Measurements from ENCODE around the gene DHRS1. TPM values are rescaled to one million over a fixed set of nuclear protein-coding genes. Genes with fewer than 3 reads are reported as not detected.

DHRS1 gene
- total and polyA plus RNA-seq, 9 of the 15 experiments (the other 6 are each of a cell fraction or from before 2014, with no cell fraction given) = 7.3 to 33.6 (median 13.3) TPM

DNA sequence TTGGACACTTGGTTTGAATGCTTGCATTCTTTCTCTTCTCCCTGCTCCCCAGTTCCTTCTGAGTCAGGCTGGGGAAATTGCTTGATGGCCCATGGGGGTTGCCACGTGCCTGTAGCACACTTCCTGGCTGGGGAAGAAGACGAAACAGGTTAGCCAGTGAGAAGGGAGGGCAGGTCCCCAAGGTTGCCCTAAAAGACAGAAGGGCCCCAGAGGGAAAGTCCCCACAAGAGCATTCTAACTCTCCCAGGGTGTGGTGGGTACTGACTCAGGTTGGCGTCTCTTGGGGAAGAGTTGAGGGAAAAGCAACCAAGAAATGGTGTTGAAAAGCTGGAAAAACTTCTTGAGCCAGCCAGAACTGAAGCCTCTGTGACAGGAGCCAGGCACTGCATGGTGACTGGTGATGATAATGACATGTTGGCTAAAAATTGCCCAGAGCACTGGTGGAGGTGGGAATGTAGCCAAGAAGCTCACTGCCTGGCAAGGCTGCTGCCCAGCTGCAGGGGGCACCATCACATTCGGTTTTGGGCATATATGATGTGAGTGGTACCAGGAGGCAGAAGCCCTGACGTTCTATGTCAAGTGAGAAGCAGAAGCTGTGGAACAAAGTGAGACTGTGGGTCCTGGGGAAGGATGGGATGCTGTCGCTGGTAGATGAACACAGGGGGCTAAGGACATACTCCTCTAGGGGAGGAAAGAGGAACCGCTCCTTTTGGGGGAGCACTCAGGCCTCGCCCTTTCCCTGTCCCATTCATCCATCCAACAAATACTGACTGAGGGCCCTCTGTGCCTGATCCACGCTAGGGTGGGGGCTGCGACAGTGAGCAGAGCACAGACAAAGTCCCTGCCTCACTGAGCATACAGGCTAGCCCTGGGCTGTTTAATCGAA is 20.0 kb downstream of the DHRS1 start:
- FAIRE-seq = no peak
- no peak overlapping the region for H3K4me2 ChIP-seq (ENCODE audit: insufficient read depth, low read length)
- peaks cover 6 to 9% of the 10 kb centered on the region in 2 experiments; a peak in 3 of 5 replicates for H3K4me1 ChIP-seq (replicated peaks in 1 of 2; ENCODE audit: control insufficient read depth in 2 of 2, insufficient read depth in 2 of 2, low read length in 2 of 2)
- no peak overlapping the region for H3K4me3 ChIP-seq
- no peaks in the 10 kb centered on the region for H3K27me3 ChIP-seq (ENCODE audit: control insufficient read depth in 2 of 2, insufficient read depth in 2 of 2, low read length in 2 of 2)
- no peak overlapping the region for H3K27ac ChIP-seq (ENCODE audit: extremely low read depth, low read depth, low read length)
- H3K9me1 ChIP-seq (ENCODE audit: control insufficient read depth, insufficient read depth, low read length) = peaks cover 2% of the 10 kb centered on the region
- ChIA-PET POLR2A (interaction anchor here (2.2 kb wide), 1 partner anchor 8 kb away, joined by 7 read pairs; the partner anchor contains the start of gene RABGGTA), CTCF (ENCODE audit: low intra/inter-chr PET ratio) (interaction anchor here (0.6 kb wide), 1 partner anchor 18 kb away, joined by 3 read pairs; no protein-coding TSS in a partner anchor)
- no peaks in the 10 kb centered on the region for H4K20me1 ChIP-seq (replicated peaks; ENCODE audit: control insufficient read depth, insufficient read depth, low read length)
- H3K36me3 ChIP-seq (ENCODE audit: control insufficient read depth, insufficient read depth, low read length) = no peaks in the 10 kb centered on the region; the same call in 2 of the 3 replicates
- no peak overlapping the region for H3K9ac ChIP-seq (ENCODE audit: insufficient read depth in 1 of 2, low read depth in 2 of 2, low read length in 2 of 2)
- intact Hi-C loops (cut with micrococcal nuclease) = no loop called here
- H3K79me2 ChIP-seq (ENCODE audit: control insufficient read depth, insufficient read depth, low read length) = no peaks in the 10 kb centered on the region
- TF ChIP-seq CCAR2 (IDR thresholded peaks at IDR 0.05; ENCODE audit: low read depth, low read length) (no peak), SMC3 (conservative IDR thresholded peaks at IDR 0.05; ENCODE audit: insufficient read depth, low read depth, low read length) (no peak), MEF2D (tag; conservative IDR thresholded peaks at IDR 0.05; ENCODE audit: low read depth) (no peak), CBX1 (IDR thresholded peaks at IDR 0.05; ENCODE audit: low read depth) (no peak), ZNF263 (CRISPR knock-in tag; IDR thresholded peaks at IDR 0.05; ENCODE audit: borderline replicate concordance) (no peak), SMAD3 (CRISPR knock-in tag; conservative IDR thresholded peaks at IDR 0.05) (no peak), ARID1B (IDR thresholded peaks at IDR 0.05) (no peak), MEIS2 (IDR thresholded peaks at IDR 0.05; ENCODE audit: partially characterized antibody) (no peak), ZNF282 (CRISPR knock-in tag; IDR thresholded peaks at IDR 0.05) (no peak), HDAC2 (IDR thresholded peaks at IDR 0.05) (no peak), ZNF3 (CRISPR knock-in tag; IDR thresholded peaks at IDR 0.05) (no peak), HLTF (IDR thresholded peaks at IDR 0.05) (no peak), TCF7 (IDR thresholded peaks at IDR 0.05; ENCODE audit: borderline replicate concordance) (no peak), HNRNPK (IDR thresholded peaks at IDR 0.05; ENCODE audit: low read depth, low read length, poor library complexity, severe bottlenecking) (no peak), TGIF2 (CRISPR knock-in tag; IDR thresholded peaks at IDR 0.05) (no peak), SOX6 (IDR thresholded peaks at IDR 0.05) (no peak), POLR2G (IDR thresholded peaks at IDR 0.05; ENCODE audit: low read depth, low read length) (no peak)
- TF ChIP-seq, protein P1, sequence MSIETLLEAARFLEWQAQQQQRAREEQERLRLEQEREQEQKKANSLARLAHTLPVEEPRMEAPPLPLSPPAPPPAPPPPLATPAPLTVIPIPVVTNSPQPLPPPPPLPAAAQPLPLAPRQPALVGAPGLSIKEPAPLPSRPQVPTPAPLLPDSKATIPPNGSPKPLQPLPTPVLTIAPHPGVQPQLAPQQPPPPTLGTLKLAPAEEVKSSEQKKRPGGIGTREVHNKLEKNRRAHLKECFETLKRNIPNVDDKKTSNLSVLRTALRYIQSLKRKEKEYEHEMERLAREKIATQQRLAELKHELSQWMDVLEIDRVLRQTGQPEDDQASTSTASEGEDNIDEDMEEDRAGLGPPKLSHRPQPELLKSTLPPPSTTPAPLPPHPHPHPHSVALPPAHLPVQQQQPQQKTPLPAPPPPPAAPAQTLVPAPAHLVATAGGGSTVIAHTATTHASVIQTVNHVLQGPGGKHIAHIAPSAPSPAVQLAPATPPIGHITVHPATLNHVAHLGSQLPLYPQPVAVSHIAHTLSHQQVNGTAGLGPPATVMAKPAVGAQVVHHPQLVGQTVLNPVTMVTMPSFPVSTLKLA (conservative IDR thresholded peaks at IDR 0.05) = no peak
- TF ChIP-seq, protein P2, sequence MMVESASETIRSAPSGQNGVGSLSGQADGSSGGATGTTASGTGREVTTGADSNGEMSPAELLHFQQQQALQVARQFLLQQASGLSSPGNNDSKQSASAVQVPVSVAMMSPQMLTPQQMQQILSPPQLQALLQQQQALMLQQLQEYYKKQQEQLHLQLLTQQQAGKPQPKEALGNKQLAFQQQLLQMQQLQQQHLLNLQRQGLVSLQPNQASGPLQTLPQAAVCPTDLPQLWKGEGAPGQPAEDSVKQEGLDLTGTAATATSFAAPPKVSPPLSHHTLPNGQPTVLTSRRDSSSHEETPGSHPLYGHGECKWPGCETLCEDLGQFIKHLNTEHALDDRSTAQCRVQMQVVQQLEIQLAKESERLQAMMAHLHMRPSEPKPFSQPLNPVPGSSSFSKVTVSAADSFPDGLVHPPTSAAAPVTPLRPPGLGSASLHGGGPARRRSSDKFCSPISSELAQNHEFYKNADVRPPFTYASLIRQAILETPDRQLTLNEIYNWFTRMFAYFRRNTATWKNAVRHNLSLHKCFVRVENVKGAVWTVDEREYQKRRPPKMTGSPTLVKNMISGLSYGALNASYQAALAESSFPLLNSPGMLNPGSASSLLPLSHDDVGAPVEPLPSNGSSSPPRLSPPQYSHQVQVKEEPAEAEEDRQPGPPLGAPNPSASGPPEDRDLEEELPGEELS (CRISPR knock-in tag; IDR thresholded peaks at IDR 0.05; ENCODE audit: borderline replicate concordance) = no peak
- no peak for ATAC-seq
- no peaks in the 10 kb centered on the region for H3K9me3 ChIP-seq (replicated peaks; ENCODE audit: control insufficient read depth, insufficient read depth, low read depth, low read length)
- 46% methylated on average over 9 of the region's 11 CpGs for WGBS (ENCODE audit: insufficient coverage, low coverage, missing lambda C conversion rate)
- BruUV-seq (replicated peaks) = no TSS peak
- in situ Hi-C loops (cut with MboI) = no loop called here
- no peak overlapping the region for H2AFZ ChIP-seq (ENCODE audit: low read depth, low read length)
- no peak for DNase-seq (ENCODE audit: extremely low read depth in 1 of 4, low spot score in 3 of 4)

Measured in K562 (cell line).